Measurements from ENCODE around the gene SLC10A1. TPM values are rescaled to one million over a fixed set of nuclear protein-coding genes. Genes with fewer than 3 reads are reported as not detected.

SLC10A1 gene
- total and polyA plus RNA-seq, 8 donors: not detected

DNA sequence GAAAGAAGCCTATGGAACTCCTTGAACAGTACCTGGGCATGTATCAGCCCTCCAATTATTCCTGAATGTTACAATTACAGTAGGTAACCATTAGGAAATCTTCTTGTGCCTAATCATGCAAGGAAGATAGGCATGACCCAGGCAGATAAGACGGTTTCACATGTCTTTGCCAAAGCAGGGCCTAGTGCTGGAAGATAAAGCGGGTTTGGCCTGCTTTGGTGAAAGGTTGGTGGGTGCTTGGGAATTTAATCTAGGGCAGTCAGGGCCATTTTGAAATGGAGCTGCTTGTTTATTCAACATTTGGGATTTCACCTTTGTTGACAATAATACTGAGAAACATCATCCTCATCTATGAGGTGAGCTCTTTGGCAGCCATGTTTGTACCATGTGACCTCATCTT lies 42.6 kb downstream of the SLC10A1 start:
- Histone ChIP-seq H3K9me3 (no peaks in the 10 kb centered on the region), H3K4me1 (peaks cover 0 to 11% (median 0%) of the 10 kb centered on the region in 4 donors), H3K27me3 (no peaks in the 10 kb centered on the region), H3K4me3 (no peak overlapping the region), H3K36me3 (no peaks in the 10 kb centered on the region), H3K27ac (no peak overlapping the region)
- no peak for TF ChIP-seq EP300 (IDR thresholded peaks at IDR 0.05)
- TF ChIP-seq POLR2A (IDR thresholded peaks at IDR 0.05): no peak
- TF ChIP-seq POLR2AphosphoS5 (IDR thresholded peaks at IDR 0.05): no peak
- TF ChIP-seq, protein P1, sequence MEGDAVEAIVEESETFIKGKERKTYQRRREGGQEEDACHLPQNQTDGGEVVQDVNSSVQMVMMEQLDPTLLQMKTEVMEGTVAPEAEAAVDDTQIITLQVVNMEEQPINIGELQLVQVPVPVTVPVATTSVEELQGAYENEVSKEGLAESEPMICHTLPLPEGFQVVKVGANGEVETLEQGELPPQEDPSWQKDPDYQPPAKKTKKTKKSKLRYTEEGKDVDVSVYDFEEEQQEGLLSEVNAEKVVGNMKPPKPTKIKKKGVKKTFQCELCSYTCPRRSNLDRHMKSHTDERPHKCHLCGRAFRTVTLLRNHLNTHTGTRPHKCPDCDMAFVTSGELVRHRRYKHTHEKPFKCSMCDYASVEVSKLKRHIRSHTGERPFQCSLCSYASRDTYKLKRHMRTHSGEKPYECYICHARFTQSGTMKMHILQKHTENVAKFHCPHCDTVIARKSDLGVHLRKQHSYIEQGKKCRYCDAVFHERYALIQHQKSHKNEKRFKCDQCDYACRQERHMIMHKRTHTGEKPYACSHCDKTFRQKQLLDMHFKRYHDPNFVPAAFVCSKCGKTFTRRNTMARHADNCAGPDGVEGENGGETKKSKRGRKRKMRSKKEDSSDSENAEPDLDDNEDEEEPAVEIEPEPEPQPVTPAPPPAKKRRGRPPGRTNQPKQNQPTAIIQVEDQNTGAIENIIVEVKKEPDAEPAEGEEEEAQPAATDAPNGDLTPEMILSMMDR (IDR thresholded peaks at IDR 0.05): no peak
- no peak for DNase-seq
- intact Hi-C loops (cut with DNase I; ENCODE audit: low total_unique reads): no loop called here
- WGBS, 5 donors: 65 to 90% (median 85%) methylated on average over 2 of the region's 2 CpGs

- TF ChIP-seq POLR2AphosphoS5 (IDR thresholded peaks at IDR 0.05) (no peak), EP300 (IDR thresholded peaks at IDR 0.05) (no peak), POLR2A (IDR thresholded peaks at IDR 0.05) (no peak)
- TF ChIP-seq, protein P1 (IDR thresholded peaks at IDR 0.05): no peak
- DNase-seq: no peak
- H3K4me1 ChIP-seq: peaks cover 0 to 12% (median 0%) of the 10 kb centered on the region in 4 donors
- no peak overlapping the region for H3K27ac ChIP-seq
- no peaks in the 10 kb centered on the region for H3K36me3 ChIP-seq
- H3K4me3 ChIP-seq: no peak overlapping the region
- WGBS, 5 donors: 95 to 100% (median 100%) methylated on average over 1 of the region's 1 CpG
- intact Hi-C loops (cut with DNase I; ENCODE audit: low total_unique reads): no loop called here
- H3K9me3 ChIP-seq: no peaks in the 10 kb centered on the region
- no peaks in the 10 kb centered on the region for H3K27me3 ChIP-seq
These were observed 43.2 kb downstream of the SLC10A1 start for GRCh38 chr14:69753860-69754259.

DNA sequence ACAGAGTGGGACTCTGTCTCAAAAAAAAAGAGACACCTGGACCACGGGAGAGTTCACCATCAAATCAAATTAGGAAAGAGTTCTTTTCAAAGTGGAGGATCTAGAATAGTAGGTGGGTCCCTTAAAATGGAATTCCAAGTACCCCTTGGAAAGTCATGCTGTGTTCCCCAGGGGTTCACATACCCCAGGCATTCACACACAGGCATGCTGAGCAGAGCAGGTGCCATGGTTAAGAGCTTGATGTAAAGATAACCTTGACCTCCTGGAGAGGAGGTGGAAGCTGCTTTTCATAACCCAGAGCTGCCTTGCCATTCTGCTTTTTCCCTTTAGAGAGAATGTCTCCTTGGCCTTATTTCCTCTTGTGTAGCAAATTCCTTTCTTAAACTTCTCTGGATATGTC lies 44.3 kb downstream of the SLC10A1 start:
- no peak for DNase-seq
- Histone ChIP-seq H3K27me3 (no peaks in the 10 kb centered on the region), H3K36me3 (no peaks in the 10 kb centered on the region), H3K9me3 (no peaks in the 10 kb centered on the region), H3K27ac (no peak overlapping the region), H3K4me1 (peaks cover 0 to 12% (median 0%) of the 10 kb centered on the region in 4 donors), H3K4me3 (no peak overlapping the region)
- intact Hi-C loops (cut with DNase I; ENCODE audit: low total_unique reads): no loop called here
- TF ChIP-seq EP300 (IDR thresholded peaks at IDR 0.05): no peak
- TF ChIP-seq POLR2AphosphoS5 (IDR thresholded peaks at IDR 0.05): no peak
- no peak for TF ChIP-seq POLR2A (IDR thresholded peaks at IDR 0.05)
- TF ChIP-seq, protein P1 (IDR thresholded peaks at IDR 0.05): no peak
- 53 to 67% (median 63%) methylated on average over 1 of the region's 1 CpG for WGBS, 5 donors

DNA sequence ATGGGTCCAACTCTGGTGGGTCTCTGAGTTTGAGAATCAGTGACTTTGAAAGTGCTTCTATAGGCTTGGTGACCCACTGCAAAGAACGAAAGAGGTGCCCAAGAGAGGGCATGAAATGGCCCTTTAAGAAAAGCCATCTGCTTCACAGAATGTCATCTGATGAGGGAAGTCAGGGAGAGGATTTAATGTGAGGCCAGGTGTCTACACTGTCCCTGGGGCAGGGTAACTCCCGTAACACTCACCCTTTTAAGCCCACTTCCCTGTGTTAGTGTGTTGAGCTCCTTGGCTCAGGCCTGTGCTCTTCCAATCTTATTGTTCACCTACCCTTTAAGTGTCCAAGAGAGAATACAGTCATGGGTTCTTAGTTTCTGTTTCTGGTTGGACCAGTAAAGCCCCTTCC lies 46.5 kb downstream of the SLC10A1 start:
- Histone ChIP-seq H3K4me3 (no peak overlapping the region), H3K4me1 (peaks cover 0 to 12% (median 0%) of the 10 kb centered on the region in 4 donors), H3K27me3 (no peaks in the 10 kb centered on the region), H3K36me3 (no peaks in the 10 kb centered on the region), H3K9me3 (no peaks in the 10 kb centered on the region), H3K27ac (no peak overlapping the region)
- intact Hi-C loops (cut with DNase I; ENCODE audit: low total_unique reads): no loop called here
- 95 to 98% (median 95%) methylated on average over 2 of the region's 2 CpGs for WGBS, 5 donors
- no peak for DNase-seq
- TF ChIP-seq, protein P1 (IDR thresholded peaks at IDR 0.05): no peak
- TF ChIP-seq POLR2A (IDR thresholded peaks at IDR 0.05): no peak
- no peak for TF ChIP-seq EP300 (IDR thresholded peaks at IDR 0.05)
- TF ChIP-seq POLR2AphosphoS5 (IDR thresholded peaks at IDR 0.05): no peak

Data from stomach (tissue), 9 donors.